Measurements from ENCODE around the gene CASKIN1.
A peak's percentile ranks its signal among the peaks of the same experiment; 100 is the strongest.

CASKIN1 gene

DNA sequence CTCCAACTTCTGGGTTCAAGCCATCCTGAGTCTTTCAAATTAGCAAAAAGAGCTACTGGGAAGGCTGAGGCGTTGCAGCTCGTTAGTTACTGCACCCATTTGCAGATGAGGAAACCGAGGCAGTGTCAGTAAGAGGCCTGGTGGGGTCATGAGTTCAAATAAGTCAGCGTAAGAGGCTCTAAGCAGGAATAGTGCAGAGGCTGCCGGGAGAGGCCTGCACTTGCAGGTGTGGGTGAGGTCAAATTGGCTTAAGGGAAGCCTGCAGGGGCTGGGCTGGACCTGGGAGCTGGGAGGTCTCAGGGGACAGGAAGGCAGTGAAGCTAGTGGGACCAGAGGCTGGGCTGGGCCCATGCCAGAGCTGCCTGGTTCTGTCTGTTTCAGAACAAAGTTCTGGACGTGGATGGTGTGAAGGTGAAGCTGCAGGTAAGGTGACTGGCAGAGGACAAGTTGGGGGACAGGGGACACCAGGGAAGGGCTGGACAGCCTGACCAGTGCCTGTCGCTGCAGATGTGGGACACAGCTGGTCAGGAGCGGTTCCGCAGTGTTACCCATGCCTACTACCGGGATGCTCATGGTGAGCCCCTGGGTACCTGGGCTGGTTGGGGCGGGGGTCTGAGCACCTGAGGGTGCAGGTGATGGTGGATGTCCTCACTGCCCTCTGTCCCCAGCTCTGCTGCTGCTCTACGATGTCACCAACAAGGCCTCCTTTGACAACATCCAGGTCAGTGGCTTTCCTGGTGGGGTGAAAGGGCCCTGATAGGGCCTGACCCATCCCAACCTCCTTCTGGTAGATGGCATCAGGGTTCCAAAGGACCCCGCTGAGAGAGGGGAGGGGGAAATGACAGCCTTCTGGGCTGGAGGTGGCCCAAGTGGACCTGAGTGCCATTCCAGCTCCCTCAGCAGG is 45.0 kb downstream of the CASKIN1 start:
- Histone ChIP-seq H3K9ac (ENCODE audit: low read length) (peak overlapping the region; percentile 100), H3K27me3 (ENCODE audit: low read length) (no peaks in the 10 kb centered on the region), H3K4me3 (ENCODE audit: insufficient read depth, low read length, poor library complexity, severe bottlenecking) (no peak overlapping the region), H3K4me2 (ENCODE audit: low read depth, low read length, poor library complexity, severe bottlenecking) (peak overlapping the region; percentile 79), H2AFZ (ENCODE audit: low read depth, low read length, severe bottlenecking) (no peak overlapping the region), H3F3A (ENCODE audit: insufficient read depth) (peaks cover 64% of the 10 kb centered on the region), H3K36me3 (ENCODE audit: low read length) (peaks cover 25% of the 10 kb centered on the region), H4K20me1 (ENCODE audit: low read depth, low read length) (peaks cover 9% of the 10 kb centered on the region; the same call in 1 of the 2 replicates), H3K27ac (ENCODE audit: low read depth, low read length) (peak overlapping the region; percentile 30), H3K9me2 (replicated peaks; ENCODE audit: insufficient read depth, low read length) (no peaks in the 10 kb centered on the region), H3K79me2 (ENCODE audit: insufficient read depth, low read length) (peaks cover 27% of the 10 kb centered on the region), H3K9me3 (ENCODE audit: insufficient read depth, low read length) (no peaks in the 10 kb centered on the region)
- TF ChIP-seq, protein P1, sequence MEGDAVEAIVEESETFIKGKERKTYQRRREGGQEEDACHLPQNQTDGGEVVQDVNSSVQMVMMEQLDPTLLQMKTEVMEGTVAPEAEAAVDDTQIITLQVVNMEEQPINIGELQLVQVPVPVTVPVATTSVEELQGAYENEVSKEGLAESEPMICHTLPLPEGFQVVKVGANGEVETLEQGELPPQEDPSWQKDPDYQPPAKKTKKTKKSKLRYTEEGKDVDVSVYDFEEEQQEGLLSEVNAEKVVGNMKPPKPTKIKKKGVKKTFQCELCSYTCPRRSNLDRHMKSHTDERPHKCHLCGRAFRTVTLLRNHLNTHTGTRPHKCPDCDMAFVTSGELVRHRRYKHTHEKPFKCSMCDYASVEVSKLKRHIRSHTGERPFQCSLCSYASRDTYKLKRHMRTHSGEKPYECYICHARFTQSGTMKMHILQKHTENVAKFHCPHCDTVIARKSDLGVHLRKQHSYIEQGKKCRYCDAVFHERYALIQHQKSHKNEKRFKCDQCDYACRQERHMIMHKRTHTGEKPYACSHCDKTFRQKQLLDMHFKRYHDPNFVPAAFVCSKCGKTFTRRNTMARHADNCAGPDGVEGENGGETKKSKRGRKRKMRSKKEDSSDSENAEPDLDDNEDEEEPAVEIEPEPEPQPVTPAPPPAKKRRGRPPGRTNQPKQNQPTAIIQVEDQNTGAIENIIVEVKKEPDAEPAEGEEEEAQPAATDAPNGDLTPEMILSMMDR (IDR thresholded peaks at IDR 0.05; ENCODE audit: insufficient read depth, low read length, poor library complexity, severe bottlenecking), result no peak
- TF ChIP-seq EZH2phosphoT487 (conservative IDR thresholded peaks at IDR 0.05; ENCODE audit: low read length), result no peak

DNA sequence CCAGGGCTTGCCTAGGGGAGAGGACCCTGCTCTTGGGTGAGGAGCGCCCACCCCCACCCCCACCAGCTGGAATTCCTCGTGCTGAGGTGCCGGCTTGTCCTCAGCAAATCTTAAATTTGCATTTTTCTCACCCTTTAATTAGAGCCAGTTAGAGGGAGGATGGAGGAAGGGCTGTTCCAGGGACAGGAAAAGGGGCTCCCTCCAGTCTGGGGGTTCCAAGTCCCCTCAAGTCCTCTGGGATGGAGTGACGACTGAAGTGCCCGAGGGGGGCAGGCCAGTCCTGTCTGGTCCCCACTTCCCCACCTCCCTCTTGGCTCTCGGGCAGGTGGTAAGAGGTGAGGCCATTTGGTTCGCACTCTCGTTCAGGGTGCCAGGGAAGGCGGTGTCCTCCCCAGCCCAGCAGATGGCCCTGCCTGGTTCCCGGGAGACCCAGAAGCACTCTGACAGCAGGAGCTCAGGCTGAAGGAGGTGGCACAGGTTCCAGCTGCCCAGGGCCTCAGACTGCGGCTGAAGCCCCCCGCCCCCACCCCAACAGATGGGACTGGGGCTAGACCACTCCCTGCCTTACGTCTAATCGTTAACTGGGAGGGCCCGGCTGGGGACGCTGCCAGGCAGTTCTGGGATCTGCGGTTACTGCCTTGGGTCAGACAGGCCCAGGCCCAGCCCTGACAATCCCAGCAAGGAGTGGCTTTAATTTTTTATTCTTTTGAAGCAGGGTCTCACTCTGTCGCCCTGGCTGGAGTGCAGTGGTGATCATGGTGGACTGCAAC is 45.8 kb downstream of the CASKIN1 start:
- Histone ChIP-seq H3K27ac (ENCODE audit: low read depth, low read length) (peak overlapping the region; percentile 30), H3K4me2 (ENCODE audit: low read depth, low read length, poor library complexity, severe bottlenecking) (peak overlapping the region; percentile 79), H2AFZ (ENCODE audit: low read depth, low read length, severe bottlenecking) (no peak overlapping the region), H3K4me3 (ENCODE audit: insufficient read depth, low read length, poor library complexity, severe bottlenecking) (no peak overlapping the region), H3K9ac (ENCODE audit: low read length) (peak overlapping the region; percentile 31; the same call in 1 of the 2 replicates), H4K20me1 (ENCODE audit: low read depth, low read length) (peaks cover 9% of the 10 kb centered on the region; the same call in 1 of the 2 replicates), H3K27me3 (ENCODE audit: low read length) (no peaks in the 10 kb centered on the region), H3F3A (ENCODE audit: insufficient read depth) (peaks cover 64% of the 10 kb centered on the region), H3K36me3 (ENCODE audit: low read length) (peaks cover 25% of the 10 kb centered on the region), H3K79me2 (ENCODE audit: insufficient read depth, low read length) (peaks cover 21% of the 10 kb centered on the region), H3K9me3 (ENCODE audit: insufficient read depth, low read length) (no peaks in the 10 kb centered on the region), H3K9me2 (replicated peaks; ENCODE audit: insufficient read depth, low read length) (no peaks in the 10 kb centered on the region)
- TF ChIP-seq, protein P1 (IDR thresholded peaks at IDR 0.05; ENCODE audit: insufficient read depth, low read length, poor library complexity, severe bottlenecking), result no peak
- TF ChIP-seq EZH2phosphoT487 (conservative IDR thresholded peaks at IDR 0.05; ENCODE audit: low read length), result no peak

DNA sequence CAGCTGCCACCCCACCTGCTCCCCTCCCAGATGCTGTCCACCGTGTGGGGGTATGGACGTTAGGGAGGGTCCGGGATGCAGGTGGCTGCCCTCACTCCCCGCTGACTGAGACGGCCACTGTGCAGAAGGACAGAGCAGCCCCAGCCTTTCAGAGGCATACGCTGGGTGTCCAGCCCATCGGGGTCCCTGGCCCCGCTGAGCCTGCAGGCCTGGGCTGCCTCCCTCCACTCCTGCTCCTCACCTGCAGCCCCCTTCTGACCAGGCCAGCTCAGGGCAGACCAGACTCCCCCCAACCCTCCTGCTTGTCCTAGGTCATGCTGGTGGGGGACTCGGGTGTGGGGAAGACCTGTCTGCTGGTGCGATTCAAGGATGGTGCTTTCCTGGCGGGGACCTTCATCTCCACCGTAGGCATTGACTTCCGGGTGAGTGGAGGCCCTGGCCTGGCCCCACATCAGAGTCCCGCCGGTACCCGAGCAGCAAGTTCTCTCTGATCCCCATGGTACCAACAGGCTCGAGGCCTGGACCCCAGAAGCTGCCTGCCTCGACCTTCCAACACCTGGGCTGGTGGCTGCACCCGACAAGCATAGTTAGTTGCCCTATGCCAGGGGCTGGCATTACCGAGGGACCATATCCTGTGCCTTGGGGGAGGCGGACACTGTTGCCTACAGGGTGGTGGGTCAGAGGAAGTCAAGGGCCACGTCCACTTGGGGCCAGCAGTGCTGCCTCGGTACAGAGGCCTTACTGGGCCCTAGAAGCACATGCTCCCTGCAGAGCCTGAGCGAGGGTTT is 46.6 kb downstream of the CASKIN1 start:
- H3K9me3 ChIP-seq (ENCODE audit: insufficient read depth, low read length), result no peaks in the 10 kb centered on the region
- no peaks in the 10 kb centered on the region for H3K27me3 ChIP-seq (ENCODE audit: low read length)
- peaks cover 9% of the 10 kb centered on the region; the same call in 1 of the 2 replicates for H4K20me1 ChIP-seq (ENCODE audit: low read depth, low read length)
- H3F3A ChIP-seq (ENCODE audit: insufficient read depth), result peaks cover 62% of the 10 kb centered on the region
- H3K79me2 ChIP-seq (ENCODE audit: insufficient read depth, low read length), result peaks cover 18% of the 10 kb centered on the region
- H2AFZ ChIP-seq (ENCODE audit: low read depth, low read length, severe bottlenecking), result no peak overlapping the region
- H3K27ac ChIP-seq (ENCODE audit: low read depth, low read length), result no peak overlapping the region
- peak overlapping the region; percentile 31; the same call in 1 of the 2 replicates for H3K9ac ChIP-seq (ENCODE audit: low read length)
- peaks cover 23% of the 10 kb centered on the region for H3K36me3 ChIP-seq (ENCODE audit: low read length)
- TF ChIP-seq, protein P1 (IDR thresholded peaks at IDR 0.05; ENCODE audit: insufficient read depth, low read length, poor library complexity, severe bottlenecking), result no peak
- TF ChIP-seq EZH2phosphoT487 (conservative IDR thresholded peaks at IDR 0.05; ENCODE audit: low read length), result no peak
- peak overlapping the region; percentile 49 for H3K4me2 ChIP-seq (ENCODE audit: low read depth, low read length, poor library complexity, severe bottlenecking)
- no peaks in the 10 kb centered on the region for H3K9me2 ChIP-seq (replicated peaks; ENCODE audit: insufficient read depth, low read length)
- no peak overlapping the region for H3K4me3 ChIP-seq (ENCODE audit: insufficient read depth, low read length, poor library complexity, severe bottlenecking)
